Measurements from ENCODE around the gene ADGRL1. TPM values are rescaled to one million over a fixed set of nuclear protein-coding genes. Genes with fewer than 3 reads are reported as not detected.
"Not testable (repeated sequence)": the region's sequence is repeated elsewhere in the genome, so short reads cannot be mapped to it uniquely, and the experiment has no call there.

The ADGRL1 gene
- total and polyA plus RNA-seq, 2 donors (not counting 1 experiment from before 2014, with no cell fraction given): 0.64 to 1.8 TPM

- Histone ChIP-seq H3K27ac (ENCODE audit: low read length in 2 of 2) (no peak overlapping the region), H3K4me3 (ENCODE audit: control extremely low read depth in 1 of 5, extremely low read depth in 1 of 5, insufficient read depth in 1 of 5, low read depth in 2 of 5, low read length in 4 of 5) (no peak overlapping the region), H3K36me3 (replicated peaks in 1 of 2; ENCODE audit: control extremely low read depth in 1 of 2, control insufficient read depth in 1 of 2, extremely low read depth in 1 of 2, insufficient read depth in 2 of 2, low read length in 1 of 2) (no peaks in the 10 kb centered on the region), H3K9ac (ENCODE audit: low read length) (no peak overlapping the region), H4K20me1 (ENCODE audit: control insufficient read depth, insufficient read depth, low read length, poor library complexity, severe bottlenecking) (no peaks in the 10 kb centered on the region), H3K27me3 (replicated peaks in 1 of 4; ENCODE audit: control extremely low read depth in 1 of 4, control insufficient read depth in 3 of 4, insufficient read depth in 4 of 4, low read length in 3 of 4) (no peaks in the 10 kb centered on the region), H3K4me1 (ENCODE audit: control insufficient read depth in 2 of 2, insufficient read depth in 2 of 2, low read length in 2 of 2) (no peaks in the 10 kb centered on the region), H3K9me3 (ENCODE audit: control extremely low read depth in 1 of 3, control insufficient read depth in 2 of 3, insufficient read depth in 1 of 3, low read length in 2 of 3) (no peaks in the 10 kb centered on the region), H3K4me2 (replicated peaks; ENCODE audit: low read depth, low read length, poor library complexity, severe bottlenecking) (no peak overlapping the region), H3K79me2 (ENCODE audit: control insufficient read depth, insufficient read depth, low read length) (no peaks in the 10 kb centered on the region), H2AFZ (ENCODE audit: insufficient read depth, low read depth, low read length, poor library complexity, severe bottlenecking) (no peak overlapping the region)
- ATAC-seq (ENCODE audit: low read depth) (no peak), DNase-seq (no peak)
- TF ChIP-seq, protein P1, sequence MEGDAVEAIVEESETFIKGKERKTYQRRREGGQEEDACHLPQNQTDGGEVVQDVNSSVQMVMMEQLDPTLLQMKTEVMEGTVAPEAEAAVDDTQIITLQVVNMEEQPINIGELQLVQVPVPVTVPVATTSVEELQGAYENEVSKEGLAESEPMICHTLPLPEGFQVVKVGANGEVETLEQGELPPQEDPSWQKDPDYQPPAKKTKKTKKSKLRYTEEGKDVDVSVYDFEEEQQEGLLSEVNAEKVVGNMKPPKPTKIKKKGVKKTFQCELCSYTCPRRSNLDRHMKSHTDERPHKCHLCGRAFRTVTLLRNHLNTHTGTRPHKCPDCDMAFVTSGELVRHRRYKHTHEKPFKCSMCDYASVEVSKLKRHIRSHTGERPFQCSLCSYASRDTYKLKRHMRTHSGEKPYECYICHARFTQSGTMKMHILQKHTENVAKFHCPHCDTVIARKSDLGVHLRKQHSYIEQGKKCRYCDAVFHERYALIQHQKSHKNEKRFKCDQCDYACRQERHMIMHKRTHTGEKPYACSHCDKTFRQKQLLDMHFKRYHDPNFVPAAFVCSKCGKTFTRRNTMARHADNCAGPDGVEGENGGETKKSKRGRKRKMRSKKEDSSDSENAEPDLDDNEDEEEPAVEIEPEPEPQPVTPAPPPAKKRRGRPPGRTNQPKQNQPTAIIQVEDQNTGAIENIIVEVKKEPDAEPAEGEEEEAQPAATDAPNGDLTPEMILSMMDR (IDR thresholded peaks at IDR 0.05): no peak
- TF ChIP-seq EZH2 (IDR thresholded peaks at IDR 0.05; ENCODE audit: borderline replicate concordance, insufficient read depth, low read depth, low read length, poor library complexity, severe bottlenecking): no peak
- ChIA-PET POLR2A (no interaction called here), CTCF (no interaction called here)
- H3K27me3 Mint-ChIP-seq: peaks cover 11% of the 10 kb centered on the region
- H3K4me1 Mint-ChIP-seq: no peaks in the 10 kb centered on the region
- WGBS (ENCODE audit: insufficient coverage): 65% methylated on average over 5 of the region's 8 CpGs
- H3K27ac Mint-ChIP-seq: no peak overlapping the region
- intact Hi-C loops (cut with micrococcal nuclease): no loop called here
- H3K4me3 Mint-ChIP-seq: no peak overlapping the region
- H3K9me3 Mint-ChIP-seq (ENCODE audit: insufficient read depth): no peaks in the 10 kb centered on the region
Observed at GRCh38 chr19:14182476-14182875, 23.5 kb downstream of the ADGRL1 start.

DNA sequence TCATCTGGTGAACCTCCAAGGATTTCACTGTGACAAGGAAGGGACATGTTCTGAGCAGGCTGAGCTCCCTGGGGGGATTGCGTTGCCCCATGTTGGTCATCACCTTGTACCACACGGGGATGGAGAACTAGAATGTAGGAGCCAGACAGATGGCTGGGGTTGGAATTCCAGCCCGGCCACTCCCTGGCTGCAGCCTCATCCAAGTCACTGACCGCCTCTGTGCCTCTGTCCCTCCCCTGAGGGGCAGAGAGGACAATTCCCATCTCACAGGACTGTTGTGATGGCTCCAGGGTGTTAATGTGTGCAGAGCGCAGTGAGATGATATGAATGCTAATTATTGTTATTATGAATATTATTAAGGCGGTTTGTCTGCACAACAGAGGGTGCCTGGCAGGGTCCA is 24.1 kb downstream of the ADGRL1 start:
- Histone ChIP-seq H3K9ac (ENCODE audit: low read length) (no peak overlapping the region), H3K4me1 (ENCODE audit: control insufficient read depth in 2 of 2, insufficient read depth in 2 of 2, low read length in 2 of 2) (no peaks in the 10 kb centered on the region), H3K27ac (ENCODE audit: low read length in 2 of 2) (no peak overlapping the region), H3K79me2 (ENCODE audit: control insufficient read depth, insufficient read depth, low read length) (no peaks in the 10 kb centered on the region), H4K20me1 (ENCODE audit: control insufficient read depth, insufficient read depth, low read length, poor library complexity, severe bottlenecking) (no peaks in the 10 kb centered on the region), H2AFZ (ENCODE audit: insufficient read depth, low read depth, low read length, poor library complexity, severe bottlenecking) (no peak overlapping the region), H3K4me3 (ENCODE audit: control extremely low read depth in 1 of 5, extremely low read depth in 1 of 5, insufficient read depth in 1 of 5, low read depth in 2 of 5, low read length in 4 of 5) (no peak overlapping the region), H3K4me2 (replicated peaks; ENCODE audit: low read depth, low read length, poor library complexity, severe bottlenecking) (no peak overlapping the region), H3K9me3 (ENCODE audit: control extremely low read depth in 1 of 3, control insufficient read depth in 2 of 3, insufficient read depth in 1 of 3, low read length in 2 of 3) (no peaks in the 10 kb centered on the region), H3K36me3 (replicated peaks in 1 of 2; ENCODE audit: control extremely low read depth in 1 of 2, control insufficient read depth in 1 of 2, extremely low read depth in 1 of 2, insufficient read depth in 2 of 2, low read length in 1 of 2) (no peaks in the 10 kb centered on the region), H3K27me3 (replicated peaks in 1 of 4; ENCODE audit: control extremely low read depth in 1 of 4, control insufficient read depth in 3 of 4, insufficient read depth in 4 of 4, low read length in 3 of 4) (no peaks in the 10 kb centered on the region)
- ATAC-seq (ENCODE audit: low read depth) (no peak), DNase-seq (no peak)
- intact Hi-C loops (cut with micrococcal nuclease): no loop called here
- WGBS (ENCODE audit: insufficient coverage): 91% methylated on average over 6 of the region's 6 CpGs
- CTCF ChIA-PET: no interaction called here
- Mint-ChIP-seq H3K27me3 (peaks cover 11% of the 10 kb centered on the region), H3K9me3 (ENCODE audit: insufficient read depth) (no peaks in the 10 kb centered on the region), H3K4me3 (no peak overlapping the region), H3K4me1 (no peaks in the 10 kb centered on the region), H3K27ac (no peak overlapping the region)
- POLR2A ChIA-PET: no interaction called here
- no peak for TF ChIP-seq EZH2 (IDR thresholded peaks at IDR 0.05; ENCODE audit: borderline replicate concordance, insufficient read depth, low read depth, low read length, poor library complexity, severe bottlenecking)
- TF ChIP-seq, protein P1 (IDR thresholded peaks at IDR 0.05): no peak

GRCh38 chr19:14181199-14181598 is 24.8 kb downstream of the ADGRL1 start:
- H4K20me1 ChIP-seq (ENCODE audit: control insufficient read depth, insufficient read depth, low read length, poor library complexity, severe bottlenecking); H3K9me3 ChIP-seq (ENCODE audit: control extremely low read depth in 1 of 3, control insufficient read depth in 2 of 3, insufficient read depth in 1 of 3, low read length in 2 of 3); H3K36me3 ChIP-seq (replicated peaks in 1 of 2; ENCODE audit: control extremely low read depth in 1 of 2, control insufficient read depth in 1 of 2, extremely low read depth in 1 of 2, insufficient read depth in 2 of 2, low read length in 1 of 2); CTCF ChIA-PET; intact Hi-C loops (cut with micrococcal nuclease); H3K27me3 Mint-ChIP-seq; ATAC-seq (ENCODE audit: low read depth); H3K4me1 ChIP-seq (ENCODE audit: control insufficient read depth in 2 of 2, insufficient read depth in 2 of 2, low read length in 2 of 2); H3K9ac ChIP-seq (ENCODE audit: low read length); H3K27ac ChIP-seq (ENCODE audit: low read length in 2 of 2); H3K4me1 Mint-ChIP-seq; H3K4me3 ChIP-seq (ENCODE audit: control extremely low read depth in 1 of 5, extremely low read depth in 1 of 5, insufficient read depth in 1 of 5, low read depth in 2 of 5, low read length in 4 of 5); POLR2A ChIA-PET; H3K27me3 ChIP-seq (replicated peaks in 1 of 4; ENCODE audit: control extremely low read depth in 1 of 4, control insufficient read depth in 3 of 4, insufficient read depth in 4 of 4, low read length in 3 of 4); H2AFZ ChIP-seq (ENCODE audit: insufficient read depth, low read depth, low read length, poor library complexity, severe bottlenecking); DNase-seq; H3K9me3 Mint-ChIP-seq (ENCODE audit: insufficient read depth); H3K27ac Mint-ChIP-seq; H3K4me3 Mint-ChIP-seq; H3K79me2 ChIP-seq (ENCODE audit: control insufficient read depth, insufficient read depth, low read length); H3K4me2 ChIP-seq (replicated peaks; ENCODE audit: low read depth, low read length, poor library complexity, severe bottlenecking): not testable (repeated sequence)
- WGBS (ENCODE audit: insufficient coverage): 89% methylated on average over 9 of the region's 12 CpGs

All from B cell (primary cell).